Measurements from ENCODE around the gene C19orf38.
A peak's percentile ranks its signal among the peaks of the same experiment; 100 is the strongest.

Gene C19orf38

DNA sequence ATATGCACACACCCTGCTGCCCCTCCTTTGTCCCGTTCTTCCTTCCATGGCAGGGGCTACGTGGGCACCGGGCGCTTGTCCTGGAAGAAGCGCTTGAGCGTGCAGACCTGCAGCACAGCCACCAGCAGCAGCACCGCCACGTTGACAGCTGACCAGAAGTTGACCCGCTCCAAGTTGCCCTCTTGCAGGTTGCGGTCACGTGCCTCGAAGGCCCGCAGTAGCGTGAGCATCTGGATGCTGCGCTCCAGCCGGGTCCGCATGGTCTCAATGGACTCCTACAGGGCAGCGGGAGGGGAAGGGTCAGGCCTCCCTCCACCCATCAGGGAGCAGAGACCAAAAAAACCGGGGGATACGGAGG is 15.3 kb upstream of the C19orf38 start:
- no peak overlapping the region for H3K9ac ChIP-seq (ENCODE audit: low read length)
- no peak overlapping the region for H3K4me2 ChIP-seq (ENCODE audit: low read length)
- peaks cover 20% of the 10 kb centered on the region for H3K36me3 ChIP-seq (replicated peaks; ENCODE audit: low read depth, low read length)
- H3K79me2 ChIP-seq (ENCODE audit: low read length): 0 out of 2 replicates have a peak, but pooled peaks cover 2% of the 10 kb centered on the region
- H3K27me3 ChIP-seq (ENCODE audit: low read depth, low read length): no peaks in the 10 kb centered on the region
- peaks cover 2% of the 10 kb centered on the region; the same call in 1 of the 2 replicates for H3K9me3 ChIP-seq (ENCODE audit: insufficient read depth, low read length)
- TF ChIP-seq EZH2phosphoT487 (IDR thresholded peaks at IDR 0.05; ENCODE audit: low read depth) (no peak), CTCF (IDR thresholded peaks at IDR 0.05; ENCODE audit: low read depth, low read length) (no peak)
- H4K20me1 ChIP-seq (ENCODE audit: insufficient read depth, low read length): peaks cover 4% of the 10 kb centered on the region; the same call in 1 of the 2 replicates
- no peak overlapping the region for H2AFZ ChIP-seq (ENCODE audit: low read depth, low read length)
- H3K4me1 ChIP-seq (ENCODE audit: low read length): peaks cover 8% of the 10 kb centered on the region
- no peak overlapping the region for H3K27ac ChIP-seq (ENCODE audit: low read length)
- H3K4me3 ChIP-seq (ENCODE audit: low read length): no peak overlapping the region

DNA sequence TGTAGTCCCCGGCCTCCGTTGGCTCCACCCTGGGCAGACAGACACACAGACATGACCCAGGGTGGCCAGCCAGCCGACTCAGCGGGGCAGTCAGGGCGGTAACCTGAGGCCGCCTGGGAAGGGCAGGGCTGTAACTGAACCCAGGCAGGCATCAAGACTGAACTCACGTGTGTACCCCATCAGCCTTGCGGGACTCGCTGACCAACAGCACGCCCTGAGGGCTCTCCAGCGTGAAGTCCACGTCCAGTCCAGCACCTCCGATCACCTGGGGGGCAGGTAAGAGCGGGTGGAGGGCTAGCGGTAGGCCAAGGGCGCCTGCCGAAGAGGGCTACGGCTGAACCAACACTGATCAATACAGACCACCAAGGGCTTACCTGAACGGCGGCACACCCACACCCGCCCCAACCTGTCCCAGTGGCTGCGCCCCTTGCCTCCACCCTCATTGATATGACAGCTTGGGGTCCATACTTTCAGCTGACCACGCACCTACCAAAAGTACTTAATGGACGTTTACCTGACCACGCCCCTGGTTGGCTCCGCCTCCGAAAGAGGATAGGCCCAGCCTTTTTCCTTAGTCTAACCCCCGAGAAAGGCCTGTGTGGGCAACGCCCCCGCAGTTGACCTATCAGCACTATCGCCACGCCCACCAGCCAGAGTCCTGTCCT is 13.0 kb upstream of the C19orf38 start:
- Histone ChIP-seq H3K79me2 (ENCODE audit: low read length) (0 out of 2 replicates have a peak, but pooled peaks cover 2% of the 10 kb centered on the region), H4K20me1 (ENCODE audit: insufficient read depth, low read length) (peaks cover 4% of the 10 kb centered on the region; the same call in 1 of the 2 replicates), H3K4me3 (ENCODE audit: low read length) (peak overlapping the region; percentile 82), H3K9ac (ENCODE audit: low read length) (no peak overlapping the region), H3K4me1 (ENCODE audit: low read length) (peaks cover 8% of the 10 kb centered on the region), H3K36me3 (replicated peaks; ENCODE audit: low read depth, low read length) (peaks cover 14% of the 10 kb centered on the region), H3K9me3 (ENCODE audit: insufficient read depth, low read length) (peaks cover 2% of the 10 kb centered on the region; the same call in 1 of the 2 replicates), H3K27ac (ENCODE audit: low read length) (peak overlapping the region; percentile 7; the same call in 1 of the 2 replicates), H3K27me3 (ENCODE audit: low read depth, low read length) (no peaks in the 10 kb centered on the region), H3K4me2 (ENCODE audit: low read length) (peak overlapping the region; percentile 69), H2AFZ (ENCODE audit: low read depth, low read length) (no peak overlapping the region)
- no peak for TF ChIP-seq EZH2phosphoT487 (IDR thresholded peaks at IDR 0.05; ENCODE audit: low read depth)
- no peak for TF ChIP-seq CTCF (IDR thresholded peaks at IDR 0.05; ENCODE audit: low read depth, low read length)

DNA sequence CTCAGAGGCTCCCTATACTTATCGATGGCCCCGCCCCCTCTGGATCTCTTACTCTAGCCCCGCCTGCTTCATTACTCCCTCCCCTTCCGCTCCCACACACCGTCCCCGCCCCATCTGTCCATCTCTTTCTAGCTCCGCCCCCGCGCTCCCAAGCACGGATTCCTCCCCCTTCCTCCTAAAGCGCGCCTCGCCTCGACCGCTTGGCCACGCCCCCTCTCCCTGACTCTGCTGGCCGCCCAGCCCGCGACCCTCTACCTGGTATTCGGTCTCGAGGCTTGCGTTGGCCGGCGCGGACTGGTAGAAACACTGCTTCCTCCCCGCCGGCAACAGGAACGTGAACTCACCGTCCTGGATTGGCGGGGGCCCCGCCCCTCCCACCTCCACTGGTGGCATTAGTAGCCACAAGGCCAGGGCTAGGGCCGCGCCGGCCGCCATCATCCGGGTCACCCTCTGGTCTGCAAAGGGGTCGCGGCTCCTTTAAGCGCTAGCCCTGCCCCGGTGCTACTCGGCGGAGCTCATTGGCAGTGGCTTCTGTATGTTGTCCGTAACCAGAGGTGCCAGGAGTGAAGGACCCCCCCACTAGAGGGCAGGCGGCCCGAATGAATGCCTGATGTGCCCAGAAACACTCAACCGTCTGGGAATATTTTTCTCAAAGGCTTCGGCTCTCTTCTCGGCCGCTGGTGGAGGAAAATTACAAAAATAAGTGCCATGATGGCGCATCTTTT is 12.3 kb upstream of the C19orf38 start, which contains the start of gene TMED1:
Gene TMED1 (minus strand): TSS at position 459 of the 725 bp plus-strand sequence. CDS start 21 bp downstream, at position 438.
- H3K4me3 ChIP-seq (ENCODE audit: low read length): peak within 1 kb of the TSS; percentile 82
- H2AFZ ChIP-seq (ENCODE audit: low read depth, low read length): peak within 1 kb of the TSS; percentile 91
- TF ChIP-seq EZH2phosphoT487 (IDR thresholded peaks at IDR 0.05; ENCODE audit: low read depth) (no peak), CTCF (IDR thresholded peaks at IDR 0.05; ENCODE audit: low read depth, low read length) (peak; percentile 29)
- H3K27ac ChIP-seq (ENCODE audit: low read length): peak within 1 kb of the TSS; percentile 85
- peaks cover 2% of the 10 kb centered on the region; the same call in 1 of the 2 replicates for H3K9me3 ChIP-seq (ENCODE audit: insufficient read depth, low read length)
- H4K20me1 ChIP-seq (ENCODE audit: insufficient read depth, low read length): peaks cover 4% of the 10 kb centered on the region; the same call in 1 of the 2 replicates
- H3K79me2 ChIP-seq (ENCODE audit: low read length): 0 out of 2 replicates have a peak, but pooled peaks cover 2% of the 10 kb centered on the region
- peaks cover 12% of the 10 kb centered on the region for H3K36me3 ChIP-seq (replicated peaks; ENCODE audit: low read depth, low read length)
- H3K27me3 ChIP-seq (ENCODE audit: low read depth, low read length): no peaks in the 10 kb centered on the region
- peaks cover 8% of the 10 kb centered on the region for H3K4me1 ChIP-seq (ENCODE audit: low read length)
- peak within 1 kb of the TSS; percentile 94 for H3K9ac ChIP-seq (ENCODE audit: low read length)
- peak within 1 kb of the TSS; percentile 69 for H3K4me2 ChIP-seq (ENCODE audit: low read length)
